GM21360 (cell line): ENCODE measurements around the gene ARRDC5.
"Not testable (repeated sequence)": the region's sequence is repeated elsewhere in the genome, so short reads cannot be mapped to it uniquely, and the experiment has no call there.

ENCODE experiments used
- ATAC-seq: cut with Tn5 transposase; IDR thresholded peaks from one replicate; pipeline ENCODE4 v1.9.1; 2021; ENCODE audit warnings: mild to moderate bottlenecking, moderate library complexity; ENCODE audit not compliant: unreplicated experiment

ARRDC5 gene

GRCh38 chr19:4902796-4903195, at the start of gene ARRDC5:
TSS of gene ARRDC5 (minus strand) at chr19:4902896. CDS start at chr19:4902825, 71 bp downstream.
- ATAC-seq, result no peak

GRCh38 chr19:4951656-4952055, 49.0 kb upstream of the ARRDC5 start:
- ATAC-seq, result no peak

- ATAC-seq, result not testable (repeated sequence)
These were observed 48.0 kb upstream of the ARRDC5 start for GRCh38 chr19:4950650-4951049.

GRCh38 chr19:4941638-4942169, 39.0 kb upstream of the ARRDC5 start:
- ATAC-seq, result not testable (repeated sequence)

- ATAC-seq, result no peak
These were observed 36.8 kb upstream of the ARRDC5 start for GRCh38 chr19:4939466-4939865.

GRCh38 chr19:4938461-4938860, 35.8 kb upstream of the ARRDC5 start:
- ATAC-seq, result not testable (repeated sequence)

- ATAC-seq, result no peak
These were observed 34.4 kb upstream of the ARRDC5 start for GRCh38 chr19:4937060-4937459.

GRCh38 chr19:4935444-4935843, 32.7 kb upstream of the ARRDC5 start:
- ATAC-seq, result no peak

GRCh38 chr19:4933528-4933927, 30.8 kb upstream of the ARRDC5 start:
- ATAC-seq, result no peak

GRCh38 chr19:4932711-4933110, 30.0 kb upstream of the ARRDC5 start:
- no peak for ATAC-seq

- ATAC-seq, result no peak
These were observed 28.0 kb upstream of the ARRDC5 start for GRCh38 chr19:4930664-4931063.

GRCh38 chr19:4929186-4929585, 26.5 kb upstream of the ARRDC5 start:
- ATAC-seq, result no peak

- ATAC-seq, result no peak
These were observed 20.6 kb upstream of the ARRDC5 start for GRCh38 chr19:4923276-4923747.

GRCh38 chr19:4922530-4923275, 20.0 kb upstream of the ARRDC5 start:
- no peak for ATAC-seq

- ATAC-seq, result no peak
These were observed 13.8 kb upstream of the ARRDC5 start for GRCh38 chr19:4916292-4917082.

- no peak for ATAC-seq
These were observed 12.2 kb upstream of the ARRDC5 start for GRCh38 chr19:4914736-4915501.

- no peak for ATAC-seq
These were observed 11.5 kb upstream of the ARRDC5 start for GRCh38 chr19:4913996-4914735.

- no peak for ATAC-seq
These were observed 9.3 kb upstream of the ARRDC5 start for GRCh38 chr19:4911786-4912672.

GRCh38 chr19:4911314-4911713, 8.6 kb upstream of the ARRDC5 start:
- no peak for ATAC-seq
